HepG2 (cell line): ENCODE measurements around the gene NF2. TPM values are rescaled to one million over a fixed set of nuclear protein-coding genes. Genes with fewer than 3 reads are reported as not detected.

ENCODE experiments used
- ATAC-seq: fragments of 200-7000 bp; cut with Tn5 transposase; 3 replicates; pipeline ENCODE4 v1.9.1; 2020; ENCODE audit warnings: mild to moderate bottlenecking, moderate library complexity
- BruUV-seq: library from RNA; stranded (reverse); fragments of 400-500 nt; replicated peaks from 2 replicates; lab custom pipeline; 2021; lab: Mats Ljungman, UMichigan
- CTCF ChIA-PET: fragments of 300-600 bp; formaldehyde crosslinking; extraction: SDS; loops from one replicate; lab custom pipeline; 2021; ENCODE audit warnings: low total read pairs, inconsistent platforms, low intra/inter-chr PET ratio; lab: Yijun Ruan, JAX
- POLR2A ChIA-PET: fragments of 350-600 bp; sonication (Branson Sonifier 250); formaldehyde crosslinking; loops from one replicate; lab custom pipeline; 2020; ENCODE audit warnings: antibody characterized with exemption, inconsistent platforms; lab: Yijun Ruan, JAX
- DNase-seq: peaks from one replicate; pipeline ENCODE4 v3.0.0-alpha.2; 2015; ENCODE audit warnings: low spot score
- FAIRE-seq: peaks from 3 replicates; lab custom pipeline; 2011; peaks lifted over from hg19 to GRCh38; lab: Jason Lieb, UNC
- H2AFZ ChIP-seq: one replicate; pipeline ENCODE4 v1.6.1; 2011; ENCODE audit warnings: low read length, inconsistent platforms
- H3K27ac ChIP-seq: fragments of 300-600 bp; 3 replicates; pipeline ENCODE4 v1.8.0; 2011; ENCODE audit warnings: mixed run types, mild to moderate bottlenecking, mixed read lengths, low read length, inconsistent platforms; ENCODE audit not compliant: insufficient read depth; ENCODE audit errors: extremely low read length
- H3K27me3 ChIP-seq, 2 experiments: fragments of 200-600 bp in 1 of 2; 2 replicates in 1 of 2; 3 replicates in 1 of 2; pipeline versions ENCODE4 v1.6.0 to v1.8.0; 2011; ENCODE audit warnings: low read length in 2 of 2, mild to moderate bottlenecking in 2 of 2, moderate library complexity in 2 of 2, inconsistent platforms in 1 of 2; ENCODE audit not compliant: insufficient read depth in 2 of 2, control insufficient read depth in 1 of 2
- H3K36me3 ChIP-seq, 2 experiments: fragments of 200-600 bp in 1 of 2; replicated peaks in 1 of 2; 2 replicates in 1 of 2; 3 replicates in 1 of 2; pipeline versions ENCODE4 v1.5.1 to v1.8.0; 2011; ENCODE audit warnings: low read length in 2 of 2, inconsistent platforms in 1 of 2; ENCODE audit not compliant: insufficient read depth in 2 of 2, control insufficient read depth in 1 of 2
- H3K4me1 ChIP-seq: 2 replicates; pipeline ENCODE4 v1.5.1; 2012; ENCODE audit warnings: low read length, inconsistent platforms; ENCODE audit not compliant: insufficient read depth
- H3K4me2 ChIP-seq: 2 replicates; pipeline ENCODE4 v1.6.0; 2011; ENCODE audit warnings: low read depth, low read length, inconsistent platforms
- H3K4me3 ChIP-seq, 3 experiments: fragments of 200-600 bp in 1 of 3; sonication (generic), shearing (Covaris generic) in 1 of 3; replicated peaks in 1 of 3; 2 replicates each; pipeline ENCODE4 v1.5.1; 2011 to 2016; ENCODE audit warnings: low read length in 3 of 3, inconsistent platforms in 2 of 3, low read depth in 2 of 3, mild to moderate bottlenecking in 2 of 3, control low read depth in 1 of 3, mixed read lengths in 1 of 3; ENCODE audit not compliant: insufficient read depth in 1 of 3
- H3K79me2 ChIP-seq: one replicate; pipeline ENCODE4 v1.6.1; 2011; ENCODE audit warnings: low read length, inconsistent platforms; ENCODE audit not compliant: insufficient read depth
- H3K9ac ChIP-seq: 2 replicates; pipeline ENCODE4 v1.6.0; 2011; ENCODE audit warnings: mild to moderate bottlenecking, low read depth, low read length, inconsistent platforms; ENCODE audit not compliant: insufficient read depth
- H3K9me3 ChIP-seq: 2 replicates; pipeline ENCODE4 v1.5.1; 2012; ENCODE audit warnings: mild to moderate bottlenecking, low read length
- H4K20me1 ChIP-seq: 2 replicates; pipeline ENCODE4 v1.6.0; 2011; ENCODE audit warnings: inconsistent platforms, mild to moderate bottlenecking, low read length, moderate library complexity; ENCODE audit not compliant: insufficient read depth
- DPF2 ChIP-seq: sonication (generic); formaldehyde crosslinking; IDR thresholded peaks from 2 replicates; pipeline ENCODE4 v1.4.0; 2020; ENCODE audit warnings: mild to moderate bottlenecking, low read depth, missing genetic modification reagents, borderline replicate concordance
- FOSL2 ChIP-seq: sonication (generic); formaldehyde crosslinking; IDR thresholded peaks from 2 replicates; pipeline ENCODE4 v1.4.0; 2020; ENCODE audit warnings: missing genetic modification reagents
- HINFP ChIP-seq: sonication (generic); formaldehyde crosslinking; IDR thresholded peaks from 2 replicates; pipeline ENCODE4 v1.4.0; 2020; ENCODE audit warnings: low read depth, mild to moderate bottlenecking, missing genetic modification reagents
- NFRKB ChIP-seq: fragments of 450-650 bp; IDR thresholded peaks from 2 replicates; pipeline ENCODE4 v1.6.1; 2017
- TAF1 ChIP-seq: sonication (generic); formaldehyde crosslinking; IDR thresholded peaks from 2 replicates; pipeline ENCODE4 v1.4.0; 2020; ENCODE audit warnings: missing genetic modification reagents
- TOE1 ChIP-seq: sonication (generic); formaldehyde crosslinking; IDR thresholded peaks from 2 replicates; pipeline ENCODE4 v1.4.0; 2020; ENCODE audit warnings: mild to moderate bottlenecking, missing genetic modification reagents
- ZNF230 ChIP-seq: sonication (generic); formaldehyde crosslinking; IDR thresholded peaks from 2 replicates; pipeline ENCODE4 v1.4.0; 2020; ENCODE audit warnings: mild to moderate bottlenecking, missing genetic modification reagents
- ZNF317 ChIP-seq: sonication (generic); formaldehyde crosslinking; IDR thresholded peaks from 2 replicates; pipeline ENCODE4 v1.5.0; 2020; ENCODE audit warnings: mild to moderate bottlenecking, missing genetic modification reagents
- ZNF607 ChIP-seq: sonication (generic); formaldehyde crosslinking; IDR thresholded peaks from 2 replicates; pipeline ENCODE4 v1.5.1; 2020; ENCODE audit warnings: missing genetic modification reagents, mild to moderate bottlenecking, borderline replicate concordance
- ZNF619 ChIP-seq: sonication (generic); formaldehyde crosslinking; IDR thresholded peaks from 2 replicates; pipeline ENCODE4 v1.4.0; 2020; ENCODE audit warnings: mild to moderate bottlenecking, missing genetic modification reagents
- ZNF724P ChIP-seq: sonication (generic); formaldehyde crosslinking; IDR thresholded peaks from 2 replicates; pipeline ENCODE4 v1.8.0; 2022; ENCODE audit warnings: missing genetic modification reagents, borderline replicate concordance
- WGBS: methylation state at CpG from one replicate; pipeline ENCODE4 v1.1.6; 2017; ENCODE audit warnings: low lambda C conversion rate; 5-methylcytosine and 5-hydroxymethylcytosine counted together
- in situ Hi-C: cut with HindIII; loops from 2 replicates; pipeline ENCODE4 v1.10.0; 2017; ENCODE audit warnings: low pct_unique_long_range_greater_than_20kb; ENCODE audit not compliant: extremely low pct_ligation_motif_present
- intact Hi-C: fragments of 100-400 bp; cut with micrococcal nuclease; formaldehyde crosslinking; loops from one replicate; pipeline ENCODE4 v1.10.0; 2022; ENCODE audit not compliant: unreplicated experiment
- polyA plus RNA-seq, 8 experiments: library from polyadenylated mRNA; depleted of rRNA in 3 of 8; stranded (reverse) in 7 of 8; unstranded in 1 of 8; fragments of >200 nt; fragmentation: Illumina TruSeq in 4 of 8; extraction: Trizol in 4 of 8; gene quantifications; 2 replicates each; pipeline versions ENCODE4 v1.2.1 to v1.2.3, GENCODE V29; 2011 to 2016; ENCODE audit warnings: low read depth in 4 of 8, missing spikeins in 1 of 8, mixed read lengths in 1 of 8; ENCODE audit not compliant: insufficient read depth in 1 of 8
- total RNA-seq, 5 experiments: library from RNA; depleted of rRNA; stranded (reverse); fragments of >200 nt; fragmentation: Illumina TruSeq; extraction: Trizol; gene quantifications; 2 replicates each; pipeline ENCODE4 v1.2.3, GENCODE V29; 2016; ENCODE audit warnings: low read depth in 1 of 5
- TF ChIP-seq, protein P1 (sequence below): IDR thresholded peaks from 2 replicates; pipeline ENCODE4 v1.6.1; 2016

The NF2 gene
- total and polyA plus RNA-seq, 2 of the 13 experiments (the other 11 are each of a cell fraction or from before 2014, with no cell fraction given): 9.3 to 33.3 TPM

GRCh38 chr22:29658176-29658575 lies 54.7 kb downstream of the NF2 start:
- no peak overlapping the region for H2AFZ ChIP-seq
- 100% methylated on average over 4 of the region's 4 CpGs for WGBS
- FAIRE-seq: no peak
- H3K4me3 ChIP-seq: no peak overlapping the region
- in situ Hi-C loops (no loop called here), intact Hi-C loops (no loop called here)
- no peak for DNase-seq
- BruUV-seq: no TSS peak
- H3K36me3 ChIP-seq: peaks cover 9 to 27% of the 10 kb centered on the region in 2 experiments
- ATAC-seq: no peak
- no peaks in the 10 kb centered on the region for H3K9me3 ChIP-seq
- H3K4me1 ChIP-seq: no peaks in the 10 kb centered on the region
- TF ChIP-seq ZNF724P (no peak), ZNF317 (CRISPR knock-in tag) (no peak), TOE1 (CRISPR knock-in tag) (no peak), DPF2 (CRISPR knock-in tag) (no peak), ZNF619 (CRISPR knock-in tag) (no peak), ZNF607 (CRISPR knock-in tag) (no peak), FOSL2 (CRISPR knock-in tag) (no peak), NFRKB (no peak), HINFP (no peak), TAF1 (CRISPR knock-in tag) (no peak), ZNF230 (CRISPR knock-in tag) (no peak)
- TF ChIP-seq, protein P1, sequence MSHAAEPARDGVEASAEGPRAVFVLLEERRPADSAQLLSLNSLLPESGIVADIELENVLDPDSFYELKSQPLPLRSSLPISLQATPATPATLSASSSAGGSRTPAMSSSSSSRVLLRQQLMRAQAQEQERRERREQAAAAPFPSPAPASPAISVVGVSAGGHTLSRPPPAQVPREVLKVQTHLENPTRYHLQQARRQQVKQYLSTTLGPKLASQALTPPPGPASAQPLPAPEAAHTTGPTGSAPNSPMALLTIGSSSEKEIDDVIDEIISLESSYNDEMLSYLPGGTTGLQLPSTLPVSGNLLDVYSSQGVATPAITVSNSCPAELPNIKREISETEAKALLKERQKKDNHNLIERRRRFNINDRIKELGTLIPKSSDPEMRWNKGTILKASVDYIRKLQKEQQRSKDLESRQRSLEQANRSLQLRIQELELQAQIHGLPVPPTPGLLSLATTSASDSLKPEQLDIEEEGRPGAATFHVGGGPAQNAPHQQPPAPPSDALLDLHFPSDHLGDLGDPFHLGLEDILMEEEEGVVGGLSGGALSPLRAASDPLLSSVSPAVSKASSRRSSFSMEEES (CRISPR knock-in tag): no peak
- no peaks in the 10 kb centered on the region for H4K20me1 ChIP-seq
- H3K4me2 ChIP-seq: no peak overlapping the region
- no peaks in the 10 kb centered on the region for H3K27me3 ChIP-seq
- no peak overlapping the region for H3K9ac ChIP-seq
- CTCF ChIA-PET: no interaction called here
- no peak overlapping the region for H3K27ac ChIP-seq
- H3K79me2 ChIP-seq: no peaks in the 10 kb centered on the region
- POLR2A ChIA-PET: no interaction called here
